IMR-90 (cell line): ENCODE measurements around the gene YKT6. TPM values are rescaled to one million over a fixed set of nuclear protein-coding genes. Genes with fewer than 3 reads are reported as not detected.

ENCODE experiments used
- ATAC-seq: fragments of 200-7000 bp; cut with Tn5 transposase; 2 replicates; pipeline ENCODE4 v1.9.1; 2020; ENCODE audit warnings: low read depth, mild to moderate bottlenecking, moderate library complexity
- BruUV-seq: library from RNA; stranded (reverse); fragments of 400-500 nt; replicated peaks from 2 replicates; lab custom pipeline; 2021; lab: Mats Ljungman, UMichigan
- CTCF ChIA-PET: fragments of 300-600 bp; formaldehyde crosslinking; extraction: SDS; loops from one replicate; lab custom pipeline; 2021; ENCODE audit warnings: antibody characterized with exemption; lab: Yijun Ruan, JAX
- POLR2A ChIA-PET: fragments of 300-600 bp; sonication (Branson Sonifier 250); formaldehyde crosslinking; loops from one replicate; lab custom pipeline; 2022; ENCODE audit warnings: antibody characterized with exemption; ENCODE audit not compliant: unreplicated experiment; lab: Charles Lee
- DNase-seq: peaks from one replicate; pipeline ENCODE4 v3.0.0; 2013
- H2AFZ ChIP-seq: replicated peaks from 2 replicates; pipeline ENCODE3; 2013; ENCODE audit warnings: low read length, mild to moderate bottlenecking; ENCODE audit not compliant: poor library complexity
- H2AK5ac ChIP-seq: 2 replicates; pipeline ENCODE4 v1.6.1; 2013; ENCODE audit warnings: low read depth, low read length, inconsistent platforms
- H2AK9ac ChIP-seq: replicated peaks from 2 replicates; pipeline ENCODE3; 2013; ENCODE audit warnings: mild to moderate bottlenecking, low read depth, low read length, moderate library complexity; ENCODE audit not compliant: poor library complexity
- H2BK120ac ChIP-seq: 2 replicates; pipeline ENCODE4 v1.6.1; 2013; ENCODE audit warnings: low read depth, low read length, inconsistent platforms
- H2BK15ac ChIP-seq: 3 replicates; pipeline ENCODE4 v1.6.1; 2013; ENCODE audit warnings: low read depth, low read length, inconsistent platforms
- H2BK20ac ChIP-seq: 2 replicates; pipeline ENCODE4 v1.6.1; 2013; ENCODE audit warnings: low read depth, mild to moderate bottlenecking, inconsistent platforms, low read length, moderate library complexity
- H2BK5ac ChIP-seq: 2 replicates; pipeline ENCODE4 v1.6.1; 2013; ENCODE audit warnings: mild to moderate bottlenecking, low read depth, low read length, inconsistent platforms; ENCODE audit not compliant: poor library complexity, severe bottlenecking
- H3K14ac ChIP-seq: replicated peaks from 2 replicates; pipeline ENCODE4 v1.6.1; 2013; ENCODE audit warnings: low read depth, low read length, inconsistent platforms
- H3K18ac ChIP-seq: 2 replicates; pipeline ENCODE4 v1.6.1; 2013; ENCODE audit warnings: low read depth, low read length, control low read depth
- H3K23ac ChIP-seq: 2 replicates; pipeline ENCODE4 v1.6.1; 2013; ENCODE audit warnings: low read depth, low read length, inconsistent platforms
- H3K27ac ChIP-seq: 2 replicates; pipeline ENCODE4 v1.5.1; 2013; ENCODE audit warnings: mild to moderate bottlenecking, control low read depth, low read length; ENCODE audit not compliant: insufficient read depth
- H3K27me3 ChIP-seq: 2 replicates; pipeline ENCODE4 v1.6.1; 2013; ENCODE audit warnings: low read length; ENCODE audit not compliant: control insufficient read depth, insufficient read depth
- H3K36me3 ChIP-seq: 2 replicates; pipeline ENCODE4 v1.6.1; 2013; ENCODE audit warnings: low read length, mixed read lengths; ENCODE audit not compliant: control insufficient read depth, insufficient read depth
- H3K4ac ChIP-seq: 2 replicates; pipeline ENCODE4 v1.6.1; 2013; ENCODE audit warnings: low read depth, low read length, inconsistent platforms
- H3K4me1 ChIP-seq: 2 replicates; pipeline ENCODE4 v1.6.1; 2013; ENCODE audit warnings: low read length, mixed read lengths; ENCODE audit not compliant: control insufficient read depth, insufficient read depth
- H3K4me2 ChIP-seq: 2 replicates; pipeline ENCODE4 v1.6.1; 2013; ENCODE audit warnings: low read depth, mild to moderate bottlenecking, control low read depth, low read length, moderate library complexity
- H3K4me3 ChIP-seq: 2 replicates; pipeline ENCODE4 v1.5.1; 2013; ENCODE audit warnings: low read depth, mild to moderate bottlenecking, control low read depth, low read length, moderate library complexity; ENCODE audit not compliant: insufficient read depth
- H3K56ac ChIP-seq: 2 replicates; pipeline ENCODE4 v1.6.1; 2013; ENCODE audit warnings: low read length, inconsistent platforms; ENCODE audit not compliant: insufficient read depth; ENCODE audit errors: extremely low read depth
- H3K79me1 ChIP-seq, 2 experiments: 2 replicates each; pipeline ENCODE4 v1.6.1; 2013; ENCODE audit warnings: low read length in 2 of 2, inconsistent platforms in 1 of 2, low read depth in 1 of 2
- H3K9ac ChIP-seq: 2 replicates; pipeline ENCODE4 v1.6.1; 2013; ENCODE audit warnings: low read depth, low read length, control low read depth
- H3K9me1 ChIP-seq: 2 replicates; pipeline ENCODE4 v1.6.1; 2013; ENCODE audit warnings: low read length, inconsistent platforms; ENCODE audit not compliant: insufficient read depth
- H3K9me3 ChIP-seq: 2 replicates; pipeline ENCODE4 v1.6.1; 2013; ENCODE audit warnings: low read length; ENCODE audit not compliant: control insufficient read depth, insufficient read depth
- H4K20me1 ChIP-seq: 2 replicates; pipeline ENCODE4 v1.6.1; 2013; ENCODE audit warnings: low read length, inconsistent platforms; ENCODE audit not compliant: insufficient read depth
- H4K5ac ChIP-seq: 2 replicates; pipeline ENCODE4 v1.6.1; 2013; ENCODE audit warnings: mild to moderate bottlenecking, low read depth, low read length, control low read depth
- H4K8ac ChIP-seq, 2 experiments: 2 replicates each; pipeline ENCODE4 v1.6.1; 2013; ENCODE audit warnings: low read depth in 2 of 2, low read length in 2 of 2, control low read depth in 1 of 2, inconsistent platforms in 1 of 2
- H4K91ac ChIP-seq: 2 replicates; pipeline ENCODE4 v1.6.1; 2013; ENCODE audit warnings: low read depth, low read length, inconsistent platforms; ENCODE audit not compliant: insufficient read depth
- BHLHE40 ChIP-seq: fragments of 150-350 bp; IDR thresholded peaks from 2 replicates; pipeline ENCODE4 v1.6.1; 2016; ENCODE audit warnings: mild to moderate bottlenecking, low read depth, low read length
- CEBPB ChIP-seq: IDR thresholded peaks from 2 replicates; pipeline ENCODE4 v1.6.1; 2012; ENCODE audit warnings: low read depth, low read length, improper control_type of control experiment
- CHD1 ChIP-seq: IDR thresholded peaks from 2 replicates; pipeline ENCODE4 v1.6.1; 2012; ENCODE audit warnings: low read depth, low read length, improper control_type of control experiment
- CTCF ChIP-seq: conservative IDR thresholded peaks from 2 replicates; pipeline ENCODE4 v1.5.1; 2012; ENCODE audit warnings: mild to moderate bottlenecking, low read depth, low read length, improper control_type of control experiment
- ELK1 ChIP-seq: fragments of 150-350 bp; IDR thresholded peaks from 2 replicates; pipeline ENCODE4 v1.6.1; 2016; ENCODE audit warnings: low read depth, mild to moderate bottlenecking, low read length, moderate library complexity, borderline replicate concordance
- FOS ChIP-seq: fragments of 150-350 bp; IDR thresholded peaks from 2 replicates; pipeline ENCODE4 v1.6.1; 2016; ENCODE audit warnings: low read depth, low read length
- MAFK ChIP-seq: IDR thresholded peaks from 2 replicates; pipeline ENCODE4 v1.6.1; 2012; ENCODE audit warnings: low read depth, low read length, improper control_type of control experiment
- MAZ ChIP-seq: IDR thresholded peaks from 2 replicates; pipeline ENCODE4 v1.6.1; 2012; ENCODE audit warnings: low read depth, mild to moderate bottlenecking, low read length, improper control_type of control experiment, moderate library complexity, borderline replicate concordance
- MXI1 ChIP-seq: IDR thresholded peaks from 2 replicates; pipeline ENCODE4 v1.6.1; 2012; ENCODE audit warnings: low read depth, mild to moderate bottlenecking, low read length, moderate library complexity, borderline replicate concordance
- NFE2L2 ChIP-seq: fragments of 150-350 bp; IDR thresholded peaks from 2 replicates; pipeline ENCODE4 v1.6.1; 2016; ENCODE audit warnings: low read depth, mild to moderate bottlenecking, low read length
- POLR2A ChIP-seq: IDR thresholded peaks from 2 replicates; pipeline ENCODE4 v1.6.1; 2012; ENCODE audit warnings: mild to moderate bottlenecking, low read depth, low read length
- RAD21 ChIP-seq: IDR thresholded peaks from 2 replicates; pipeline ENCODE4 v1.6.1; 2012; ENCODE audit warnings: low read length, improper control_type of control experiment
- RCOR1 ChIP-seq: IDR thresholded peaks from 2 replicates; pipeline ENCODE4 v1.6.1; 2012; ENCODE audit warnings: mild to moderate bottlenecking, low read length, improper control_type of control experiment; ENCODE audit not compliant: insufficient replicate concordance
- RFX5 ChIP-seq: IDR thresholded peaks from 2 replicates; pipeline ENCODE4 v1.8.0; 2012; ENCODE audit warnings: low read depth, mild to moderate bottlenecking, low read length, moderate library complexity
- SMC3 ChIP-seq: fragments of 150-350 bp; IDR thresholded peaks from 2 replicates; pipeline ENCODE4 v1.6.1; 2016; ENCODE audit warnings: low read depth, mild to moderate bottlenecking, antibody characterized with exemption, low read length, moderate library complexity
- USF2 ChIP-seq: fragments of 150-350 bp; IDR thresholded peaks from 2 replicates; pipeline ENCODE4 v1.6.1; 2017; ENCODE audit warnings: mild to moderate bottlenecking, antibody characterized with exemption, low read length, low read depth
- WGBS, 2 experiments: methylation state at CpG; one replicate each; pipeline versions ENCODE4 v1.1.5 to v1.1.7; 2013; ENCODE audit warnings: missing lambda C conversion rate in 2 of 2; ENCODE audit not compliant: insufficient read length in 1 of 2; ENCODE audit errors: extremely low coverage in 2 of 2; 5-methylcytosine and 5-hydroxymethylcytosine counted together
- dilution Hi-C: fragments of 300-500 bp; cut with HindIII; formaldehyde crosslinking; loops from one replicate; pipeline ENCODE4 v1.14.3; 2018; ENCODE audit warnings: low sequenced_read_pairs; ENCODE audit not compliant: unreplicated experiment
- in situ Hi-C: fragments of 300-500 bp; cut with MboI; formaldehyde crosslinking; loops from 3 replicates; pipeline ENCODE4 v1.14.3; 2019; ENCODE audit warnings: low sequenced_read_pairs, inconsistent platforms, mixed read lengths
- intact Hi-C: fragments of 100-400 bp; cut with micrococcal nuclease; formaldehyde crosslinking; loops from 2 replicates; pipeline ENCODE4 v1.10.0; 2022
- polyA plus RNA-seq, 3 experiments: library from polyadenylated mRNA; depleted of rRNA; stranded (reverse); fragments of >200 nt; gene quantifications; 2 replicates each; pipeline ENCODE4 v1.2.3, GENCODE V29; 2012; ENCODE audit warnings: low replicate concordance in 1 of 3
- total RNA-seq: library from RNA; depleted of rRNA; stranded (reverse); fragments of >200 nt; gene quantifications from 2 replicates; pipeline ENCODE4 v1.2.3, GENCODE V29; 2012

The YKT6 gene
- total and polyA plus RNA-seq, 2 of the 4 experiments (the other 2 are of a cell fraction): 115 to 120 TPM

GRCh38 chr7:44173911-44174693 is 26.7 kb upstream of the YKT6 start:
- no peak overlapping the region for H3K14ac ChIP-seq
- H4K91ac ChIP-seq: no peak overlapping the region
- peaks cover 5% of the 10 kb centered on the region for H3K4me1 ChIP-seq
- no peak overlapping the region for H4K8ac ChIP-seq
- ChIA-PET POLR2A (no interaction called here), CTCF (no interaction called here)
- peaks cover 37% of the 10 kb centered on the region for H3K27me3 ChIP-seq
- H4K5ac ChIP-seq: no peak overlapping the region
- no TSS peak for BruUV-seq
- H4K20me1 ChIP-seq: no peaks in the 10 kb centered on the region
- no peak overlapping the region for H3K23ac ChIP-seq
- no peak overlapping the region for H3K4me2 ChIP-seq
- no peak overlapping the region for H2BK15ac ChIP-seq
- dilution Hi-C loops (no loop called here), intact Hi-C loops (no loop called here), in situ Hi-C loops (no loop called here)
- H2AFZ ChIP-seq: no peak overlapping the region
- no peak overlapping the region for H3K18ac ChIP-seq
- TF ChIP-seq MXI1: no peak
- TF ChIP-seq RFX5: no peak
- no peak for TF ChIP-seq NFE2L2
- no peak for TF ChIP-seq MAFK
- TF ChIP-seq ELK1: no peak
- TF ChIP-seq CTCF: no peak
- TF ChIP-seq USF2: no peak
- no peak for TF ChIP-seq CEBPB
- TF ChIP-seq CHD1: no peak
- TF ChIP-seq BHLHE40: no peak
- no peak for TF ChIP-seq RCOR1
- no peak for TF ChIP-seq RAD21
- no peak for TF ChIP-seq SMC3
- no peak for TF ChIP-seq POLR2A
- TF ChIP-seq FOS: no peak
- TF ChIP-seq MAZ: no peak
- no peak overlapping the region for H3K4ac ChIP-seq
- no peak for DNase-seq
- no CpG with 5 or more reads among the region's 3 CpGs for WGBS, 2 experiments
- H3K9me3 ChIP-seq: peaks cover 5% of the 10 kb centered on the region; the same call in 1 of the 2 replicates
- no peak overlapping the region for H2AK9ac ChIP-seq
- H3K9ac ChIP-seq: no peak overlapping the region
- H2BK5ac ChIP-seq: no peak overlapping the region
- no peaks in the 10 kb centered on the region for H3K36me3 ChIP-seq
- no peak for ATAC-seq
- H3K27ac ChIP-seq: no peak overlapping the region
- no peaks in the 10 kb centered on the region for H3K9me1 ChIP-seq
- no peak overlapping the region for H3K4me3 ChIP-seq
- H3K56ac ChIP-seq: no peak overlapping the region
- no peaks in the 10 kb centered on the region for H3K79me1 ChIP-seq
- no peak overlapping the region for H2BK120ac ChIP-seq
- no peak overlapping the region for H2BK20ac ChIP-seq
- no peak overlapping the region for H2AK5ac ChIP-seq
